GM18870 (cell line): ENCODE results near the gene SLC11A2.
"Not testable (repeated sequence)": the region's sequence is repeated elsewhere in the genome, so short reads cannot be mapped to it uniquely, and the experiment has no call there.

ENCODE experiments used
- ATAC-seq: cut with Tn5 transposase; IDR thresholded peaks from one replicate; pipeline ENCODE4 v1.9.1; 2021; ENCODE audit warnings: moderate library complexity; ENCODE audit not compliant: unreplicated experiment

SLC11A2 gene

DNA sequence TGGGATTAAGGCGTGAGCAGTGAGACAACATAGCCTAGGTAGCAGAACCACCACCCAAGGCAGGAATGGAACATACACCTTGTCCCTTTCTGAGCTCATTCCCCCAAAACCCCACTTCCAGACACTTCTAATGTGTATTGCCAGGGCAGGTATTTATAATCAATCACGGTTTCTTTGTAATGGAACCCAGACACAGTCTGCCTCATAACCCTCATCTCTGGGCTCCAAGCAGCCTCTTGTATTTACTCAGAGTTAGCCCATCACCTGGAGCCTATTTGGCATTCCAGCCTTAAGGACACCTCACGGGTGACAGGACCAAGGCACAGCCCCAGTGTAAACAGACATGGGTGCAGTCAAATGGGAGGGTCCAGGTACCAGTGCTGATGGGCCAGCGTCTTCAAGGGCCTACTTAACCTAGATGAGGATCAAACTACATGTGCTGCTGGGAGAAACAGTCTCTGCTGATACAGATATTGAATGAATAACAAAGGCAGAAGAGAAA lies 76.3 kb downstream of the SLC11A2 start:
- no peak for ATAC-seq

DNA sequence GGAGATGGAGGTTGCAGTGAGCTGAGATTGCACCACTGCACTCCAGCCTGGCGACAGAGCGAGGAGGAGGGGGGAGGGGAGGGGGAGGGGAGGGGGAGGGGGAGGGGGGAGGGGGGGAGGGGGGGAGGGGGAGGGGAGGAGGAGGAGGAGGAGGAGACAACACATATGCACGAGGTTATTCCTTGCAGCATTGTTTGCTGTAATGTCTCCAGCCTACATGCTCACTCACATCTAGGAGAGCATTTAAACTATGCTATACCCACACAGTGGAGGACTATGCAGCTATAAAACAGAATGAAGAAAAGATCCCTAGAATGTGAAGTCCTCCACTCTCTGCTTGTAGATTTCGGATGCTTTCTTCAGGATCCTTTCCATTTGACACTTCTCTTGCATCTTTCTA lies 77.4 kb downstream of the SLC11A2 start:
- no peak for ATAC-seq

- no peak for ATAC-seq
Measured at GRCh38 chr12:50947933-50948626, 78.1 kb downstream of the SLC11A2 start.

GRCh38 chr12:50937653-50938052 lies 88.5 kb downstream of the SLC11A2 start:
- no peak for ATAC-seq

DNA sequence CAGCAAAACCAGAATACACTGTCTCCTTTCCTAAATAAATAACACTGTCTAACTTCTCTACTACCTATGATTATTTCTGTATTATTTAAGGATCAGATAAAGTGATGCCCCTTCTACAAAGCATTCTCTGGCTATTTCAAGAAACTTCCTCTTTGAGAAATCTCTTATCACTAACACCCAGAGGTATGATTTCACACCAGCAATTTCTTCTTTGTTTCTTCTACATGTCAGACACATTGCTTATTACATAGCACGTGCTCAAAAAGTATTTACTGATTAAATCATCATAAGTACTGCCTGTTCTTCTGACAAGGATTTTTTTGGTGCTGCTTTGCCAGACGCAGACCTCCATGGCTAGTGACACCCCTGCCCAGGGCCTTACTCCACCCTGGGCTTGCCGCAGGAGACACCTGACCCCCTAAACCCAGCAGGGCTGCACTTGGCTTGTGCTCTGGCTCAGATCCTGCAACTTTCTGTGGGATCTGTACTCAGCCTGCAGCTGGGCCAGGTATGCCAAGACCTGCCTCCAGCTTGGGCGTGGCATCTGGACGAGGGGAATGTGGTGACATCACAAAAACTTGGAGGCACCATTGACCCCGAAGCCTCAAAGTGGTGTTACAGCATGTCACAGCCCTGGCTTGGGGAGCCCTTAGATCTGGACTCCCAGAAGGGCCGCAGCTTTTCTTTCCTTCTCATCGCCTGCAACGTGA lies 89.2 kb downstream of the SLC11A2 start:
- no peak for ATAC-seq

- ATAC-seq, result no peak
Measured at GRCh38 chr12:50934981-50935807, 91.0 kb downstream of the SLC11A2 start.

- no peak for ATAC-seq
Measured at GRCh38 chr12:50934371-50934851, 91.8 kb downstream of the SLC11A2 start.

DNA sequence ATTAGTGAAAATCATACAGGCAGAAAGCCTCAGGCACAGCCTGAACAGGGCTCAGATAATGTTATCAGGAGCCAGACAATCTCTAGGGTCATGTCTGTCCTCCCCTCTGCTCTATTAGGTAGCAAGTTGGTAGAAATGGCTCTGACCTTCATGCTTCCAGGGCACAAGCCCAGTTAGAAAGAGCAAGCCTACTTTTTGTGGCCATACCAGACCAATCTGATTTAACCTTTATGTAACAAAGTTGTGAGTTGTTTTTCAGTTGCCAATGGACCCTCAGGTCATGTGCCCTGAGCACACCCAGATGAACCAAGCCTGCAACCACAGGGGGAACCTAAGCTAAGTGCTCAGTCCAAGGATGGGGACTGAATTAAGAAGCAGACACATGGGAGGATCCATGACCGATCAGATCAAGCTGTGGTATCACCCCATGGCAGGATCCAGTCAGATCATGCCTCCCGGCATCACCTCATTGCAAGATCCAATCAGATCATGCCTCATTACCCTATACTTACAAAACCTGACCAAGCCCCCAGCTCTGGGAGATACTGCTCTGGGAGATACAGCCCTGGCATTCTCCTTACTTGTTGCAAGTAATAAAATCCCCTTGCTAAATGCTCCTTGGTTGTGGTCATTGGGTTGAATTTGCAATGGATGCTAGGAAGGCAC lies 92.6 kb downstream of the SLC11A2 start:
- ATAC-seq, result no peak

DNA sequence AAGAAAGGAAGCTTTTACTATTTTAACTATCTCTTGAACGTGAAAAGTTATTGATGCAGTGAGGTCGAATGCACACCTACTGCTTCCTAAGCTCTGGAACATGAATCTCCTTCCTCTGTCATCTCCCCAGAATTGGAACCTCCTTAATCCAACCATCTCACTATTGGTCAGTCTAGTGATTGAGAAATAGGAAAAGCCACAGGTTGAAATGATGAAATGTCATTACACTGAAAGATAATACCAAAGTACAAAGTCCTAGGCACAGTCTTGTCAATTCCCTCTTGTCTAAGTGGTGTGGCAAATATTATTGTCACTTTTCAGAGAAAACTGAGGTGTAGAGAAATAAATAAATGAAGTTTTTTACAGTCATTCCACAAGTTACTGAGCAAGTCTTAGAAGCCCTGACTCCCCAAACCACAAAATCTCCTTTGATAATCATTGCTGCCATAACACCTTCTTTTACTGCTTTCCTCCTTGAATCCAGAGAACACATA lies 93.3 kb downstream of the SLC11A2 start:
- no peak for ATAC-seq

DNA sequence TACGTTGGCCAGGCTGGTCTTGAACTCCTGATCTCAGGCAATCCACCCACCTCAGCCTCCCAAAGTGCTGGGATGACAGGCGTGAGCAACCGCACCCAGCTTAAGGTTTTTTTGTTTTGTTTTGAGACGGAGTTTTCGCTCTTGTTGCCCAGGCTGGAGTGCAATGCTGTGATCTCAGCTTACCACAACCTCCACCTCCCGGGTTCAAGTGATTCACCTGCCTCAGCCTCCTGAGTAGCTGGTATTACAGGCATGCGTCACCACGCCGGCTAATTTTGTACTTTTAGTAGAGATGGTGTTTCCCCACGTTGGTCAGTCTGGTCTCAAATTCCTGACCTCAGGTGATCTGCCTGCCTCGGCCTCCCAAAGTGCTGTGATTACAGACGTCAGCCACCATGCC lies 95.7 kb downstream of the SLC11A2 start:
- not testable (repeated sequence) for ATAC-seq

DNA sequence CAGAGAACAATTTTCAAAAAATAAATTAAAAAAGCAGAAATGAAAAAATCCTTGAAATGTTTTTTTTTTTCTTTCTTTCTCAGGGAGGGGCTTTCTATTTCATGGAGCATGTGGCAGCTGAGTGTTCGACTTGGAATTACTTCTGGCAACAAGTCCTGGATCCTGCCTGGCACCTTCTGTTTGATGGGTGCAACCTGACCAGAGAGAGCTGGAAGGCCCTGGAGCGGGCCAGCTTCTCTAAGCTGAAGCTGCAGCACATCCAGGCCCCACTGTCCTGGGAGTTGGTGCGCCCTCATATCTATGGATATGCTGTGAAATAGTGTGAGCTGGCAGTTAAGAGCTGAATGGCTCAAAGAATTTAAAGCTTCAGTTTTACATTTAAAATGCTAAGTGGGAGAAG lies 96.4 kb downstream of the SLC11A2 start:
- no peak for ATAC-seq
